ENCODE measurements around the gene GRAMD2A. TPM values are rescaled to one million over a fixed set of nuclear protein-coding genes. Genes with fewer than 3 reads are reported as not detected.

GRAMD2A gene
- total RNA-seq, 1 experiment from 2014 or later: 1.3 TPM

DNA sequence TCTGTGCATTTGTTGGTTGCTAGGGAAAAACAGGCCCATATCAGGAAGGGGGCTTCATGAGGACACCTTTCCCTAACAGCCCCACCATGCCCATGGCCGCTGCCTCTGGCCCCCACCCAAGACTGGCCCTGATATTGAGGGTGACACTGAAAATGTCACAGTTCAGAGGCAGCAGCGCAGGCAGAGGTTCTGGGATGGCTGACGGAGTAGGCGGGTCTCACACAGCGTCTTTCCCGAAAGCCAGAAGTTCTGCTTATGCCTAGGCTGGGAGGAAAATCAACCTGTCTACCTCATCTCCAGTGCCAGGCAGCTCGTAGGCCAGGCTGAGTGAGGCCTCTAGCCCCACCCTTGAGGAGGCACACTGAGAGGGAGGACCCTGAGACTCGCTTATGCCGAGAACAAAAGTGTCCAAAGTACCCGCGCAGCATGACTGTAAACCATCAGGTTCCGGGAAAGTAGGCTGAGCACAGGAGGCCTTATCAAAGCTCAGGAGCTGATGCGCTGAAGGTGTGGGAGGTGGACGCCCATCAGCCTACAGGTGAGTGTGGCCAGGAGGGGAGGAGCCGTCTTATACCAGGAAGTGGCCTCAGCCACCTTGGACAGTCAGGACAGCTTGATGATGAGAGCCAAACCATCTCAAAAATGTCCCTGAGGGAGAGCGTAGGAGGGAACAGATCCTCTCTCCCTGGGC is 27.5 kb downstream of the GRAMD2A start:
- no peaks in the 10 kb centered on the region; the same call in 1 of the 2 replicates for H3K27me3 Mint-ChIP-seq (ENCODE audit: low read depth)
- Histone ChIP-seq H3K14ac (ENCODE audit: insufficient read depth, low read length) (no peak overlapping the region; the same call in 1 of the 2 replicates), H3K18ac (ENCODE audit: insufficient read length, low read depth, low read length) (no peak overlapping the region), H4K91ac (ENCODE audit: insufficient read length, low read depth, low read length) (no peak overlapping the region), H3K79me1 (ENCODE audit: insufficient read depth, low read depth, low read length, poor library complexity, severe bottlenecking) (no peaks in the 10 kb centered on the region), H3K79me2 (ENCODE audit: insufficient read depth, low read length) (no peaks in the 10 kb centered on the region), H2BK120ac (ENCODE audit: low read depth, low read length, poor library complexity, severe bottlenecking) (no peak overlapping the region), H3K27ac (ENCODE audit: insufficient read length, low read depth, low read length) (no peak overlapping the region), H3K23ac (ENCODE audit: insufficient read length, low read depth, low read length) (no peak overlapping the region), H4K8ac (replicated peaks; ENCODE audit: insufficient read length, low read depth, low read length) (no peak overlapping the region), H2AK5ac (ENCODE audit: insufficient read length, low read length) (no peak overlapping the region), H3K9me3 (ENCODE audit: control insufficient read depth, low read depth, low read length) (no peaks in the 10 kb centered on the region), H3T11ph (ENCODE audit: low read length) (no peak overlapping the region), H3K56ac (ENCODE audit: insufficient read length, low read depth, low read length) (no peak overlapping the region), H3K4me2 (ENCODE audit: insufficient read depth, insufficient read length, low read length) (no peak overlapping the region), H2BK20ac (ENCODE audit: low read depth, low read length, poor library complexity, severe bottlenecking) (no peak overlapping the region), H2BK15ac (ENCODE audit: low read depth, low read length) (no peak overlapping the region), H3K27me3 (ENCODE audit: insufficient read depth, low read length) (no peaks in the 10 kb centered on the region), H2AFZ (ENCODE audit: low read length) (no peak overlapping the region), H4K5ac (ENCODE audit: insufficient read length, low read depth, low read length) (no peak overlapping the region), H4K20me1 (ENCODE audit: control insufficient read depth, insufficient read depth, insufficient read length) (no peaks in the 10 kb centered on the region), H3K4ac (ENCODE audit: low read depth, low read length) (no peak overlapping the region), H2BK12ac (ENCODE audit: insufficient read length, low read depth, low read length) (no peak overlapping the region), H2BK5ac (ENCODE audit: insufficient read length, low read length) (no peak overlapping the region), H3K23me2 (ENCODE audit: insufficient read length, low read depth, low read length, poor library complexity, severe bottlenecking) (peaks cover under 1% of the 10 kb centered on the region), H3K9ac (ENCODE audit: extremely low read depth, insufficient read length, low read length) (no peak overlapping the region), H3K4me1 (ENCODE audit: insufficient read depth, low read length) (no peaks in the 10 kb centered on the region; the same call in 1 of the 2 replicates)
- no peaks in the 10 kb centered on the region for H3K36me3 Mint-ChIP-seq (ENCODE audit: insufficient read depth in 1 of 3, low read depth in 3 of 3)
- TF ChIP-seq, protein P1, sequence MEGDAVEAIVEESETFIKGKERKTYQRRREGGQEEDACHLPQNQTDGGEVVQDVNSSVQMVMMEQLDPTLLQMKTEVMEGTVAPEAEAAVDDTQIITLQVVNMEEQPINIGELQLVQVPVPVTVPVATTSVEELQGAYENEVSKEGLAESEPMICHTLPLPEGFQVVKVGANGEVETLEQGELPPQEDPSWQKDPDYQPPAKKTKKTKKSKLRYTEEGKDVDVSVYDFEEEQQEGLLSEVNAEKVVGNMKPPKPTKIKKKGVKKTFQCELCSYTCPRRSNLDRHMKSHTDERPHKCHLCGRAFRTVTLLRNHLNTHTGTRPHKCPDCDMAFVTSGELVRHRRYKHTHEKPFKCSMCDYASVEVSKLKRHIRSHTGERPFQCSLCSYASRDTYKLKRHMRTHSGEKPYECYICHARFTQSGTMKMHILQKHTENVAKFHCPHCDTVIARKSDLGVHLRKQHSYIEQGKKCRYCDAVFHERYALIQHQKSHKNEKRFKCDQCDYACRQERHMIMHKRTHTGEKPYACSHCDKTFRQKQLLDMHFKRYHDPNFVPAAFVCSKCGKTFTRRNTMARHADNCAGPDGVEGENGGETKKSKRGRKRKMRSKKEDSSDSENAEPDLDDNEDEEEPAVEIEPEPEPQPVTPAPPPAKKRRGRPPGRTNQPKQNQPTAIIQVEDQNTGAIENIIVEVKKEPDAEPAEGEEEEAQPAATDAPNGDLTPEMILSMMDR (conservative IDR thresholded peaks at IDR 0.05): no peak
- no peak for DNase-seq
- no CpG with 5 or more reads among the region's 16 CpGs for WGBS (ENCODE audit: extremely low coverage, insufficient read length, low lambda C conversion rate)
- no peaks in the 10 kb centered on the region for H3K9me3 Mint-ChIP-seq
- H3K27ac Mint-ChIP-seq: no peak overlapping the region; a peak in 1 of 7 replicates
- peaks cover 10 to 12% of the 10 kb centered on the region in 2 experiments for H3K4me1 Mint-ChIP-seq
- H3K4me3 Mint-ChIP-seq: no peak overlapping the region
